HG03354 (cell line): ENCODE results near the gene MGAT5.

Experiments used
- ATAC-seq: cut with Tn5 transposase; IDR thresholded peaks from one replicate; pipeline ENCODE4 v1.9.1; 2021; ENCODE audit warnings: mild to moderate bottlenecking; ENCODE audit not compliant: unreplicated experiment, poor library complexity, severe bottlenecking

The MGAT5 gene, protein sequence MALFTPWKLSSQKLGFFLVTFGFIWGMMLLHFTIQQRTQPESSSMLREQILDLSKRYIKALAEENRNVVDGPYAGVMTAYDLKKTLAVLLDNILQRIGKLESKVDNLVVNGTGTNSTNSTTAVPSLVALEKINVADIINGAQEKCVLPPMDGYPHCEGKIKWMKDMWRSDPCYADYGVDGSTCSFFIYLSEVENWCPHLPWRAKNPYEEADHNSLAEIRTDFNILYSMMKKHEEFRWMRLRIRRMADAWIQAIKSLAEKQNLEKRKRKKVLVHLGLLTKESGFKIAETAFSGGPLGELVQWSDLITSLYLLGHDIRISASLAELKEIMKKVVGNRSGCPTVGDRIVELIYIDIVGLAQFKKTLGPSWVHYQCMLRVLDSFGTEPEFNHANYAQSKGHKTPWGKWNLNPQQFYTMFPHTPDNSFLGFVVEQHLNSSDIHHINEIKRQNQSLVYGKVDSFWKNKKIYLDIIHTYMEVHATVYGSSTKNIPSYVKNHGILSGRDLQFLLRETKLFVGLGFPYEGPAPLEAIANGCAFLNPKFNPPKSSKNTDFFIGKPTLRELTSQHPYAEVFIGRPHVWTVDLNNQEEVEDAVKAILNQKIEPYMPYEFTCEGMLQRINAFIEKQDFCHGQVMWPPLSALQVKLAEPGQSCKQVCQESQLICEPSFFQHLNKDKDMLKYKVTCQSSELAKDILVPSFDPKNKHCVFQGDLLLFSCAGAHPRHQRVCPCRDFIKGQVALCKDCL

DNA sequence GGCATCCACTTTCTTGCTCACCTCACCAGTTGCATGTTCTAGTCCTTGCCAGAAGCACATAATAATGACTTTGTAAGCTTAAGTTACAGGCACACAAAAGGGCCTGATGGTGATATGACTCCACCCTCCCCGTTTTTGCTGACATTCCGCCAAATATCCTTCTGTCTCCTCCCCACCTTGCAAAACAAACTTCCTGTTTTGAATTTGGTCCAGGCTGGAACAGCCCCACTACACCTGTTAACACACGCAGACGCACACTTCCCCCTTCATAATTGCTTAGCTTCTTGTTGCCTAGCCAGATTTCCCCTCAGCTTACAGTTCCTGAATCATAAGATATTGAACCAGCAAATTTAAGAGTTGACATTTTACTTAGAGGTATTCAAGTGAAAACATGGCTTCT is at the start of gene MGAT5:
Gene MGAT5 (plus strand): TSS at position 269 of the 400 bp plus-strand sequence. CDS start 332 bp downstream, outside the sequence.
- ATAC-seq, result peak; percentile 27

DNA sequence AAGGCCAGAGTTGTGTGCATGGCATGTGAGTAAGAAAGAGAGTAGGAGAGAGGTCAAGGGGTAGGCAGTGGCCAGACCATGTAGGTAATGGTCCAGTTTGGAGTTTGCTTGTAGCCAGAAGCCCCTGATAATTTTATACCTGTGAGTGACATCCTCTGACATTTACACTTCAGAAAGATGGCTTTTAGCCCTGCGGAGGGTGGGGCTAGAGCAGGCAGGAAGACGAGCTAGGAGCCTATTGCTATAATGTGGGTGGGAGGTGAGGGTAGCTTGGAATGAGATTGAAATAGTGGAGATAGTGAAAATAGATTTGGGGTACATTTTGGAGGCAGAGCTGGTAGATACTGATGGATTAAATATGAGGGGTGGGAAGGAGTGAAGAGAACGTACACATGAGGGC is 48.8 kb upstream of the MGAT5 start:
- ATAC-seq, result no peak

DNA sequence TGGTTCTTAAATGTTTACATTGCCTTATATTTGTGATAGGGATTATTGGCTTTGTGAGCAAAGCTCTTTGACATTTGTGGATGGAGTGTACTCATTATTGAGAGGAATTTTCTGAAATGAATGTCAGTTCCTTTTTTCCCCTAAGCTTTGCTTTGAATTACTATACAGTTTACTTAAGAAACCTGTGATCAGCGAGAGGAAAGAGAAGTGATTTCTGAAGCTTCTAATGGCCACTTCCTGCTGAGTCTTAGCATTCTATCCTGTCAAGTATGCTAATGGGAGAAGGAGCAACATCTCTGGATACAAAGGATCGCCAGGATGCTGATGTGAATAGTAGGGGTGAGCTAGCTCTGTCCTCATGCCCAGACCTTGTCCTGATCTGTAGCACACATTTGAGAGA is 47.8 kb upstream of the MGAT5 start:
- ATAC-seq, result no peak

DNA sequence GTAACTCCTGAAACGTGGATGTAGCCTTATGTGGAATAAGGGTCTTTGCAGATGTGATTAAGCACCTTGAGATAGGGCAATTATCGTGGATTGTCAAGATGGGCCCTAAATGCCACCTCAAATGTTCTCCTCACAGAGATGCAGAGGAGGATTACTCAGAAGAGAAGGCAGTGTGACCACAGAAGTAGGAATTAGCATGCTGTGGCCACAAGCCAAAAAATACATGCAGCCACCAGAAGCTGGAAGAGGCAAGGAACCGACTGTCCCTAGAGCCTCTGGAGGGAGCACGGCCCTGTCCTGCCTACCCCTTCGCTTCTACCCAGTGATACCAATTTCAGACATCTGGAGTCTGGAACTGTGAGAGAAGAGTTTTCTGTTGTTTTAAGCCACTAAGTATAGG is 47.3 kb upstream of the MGAT5 start:
- no peak for ATAC-seq

DNA sequence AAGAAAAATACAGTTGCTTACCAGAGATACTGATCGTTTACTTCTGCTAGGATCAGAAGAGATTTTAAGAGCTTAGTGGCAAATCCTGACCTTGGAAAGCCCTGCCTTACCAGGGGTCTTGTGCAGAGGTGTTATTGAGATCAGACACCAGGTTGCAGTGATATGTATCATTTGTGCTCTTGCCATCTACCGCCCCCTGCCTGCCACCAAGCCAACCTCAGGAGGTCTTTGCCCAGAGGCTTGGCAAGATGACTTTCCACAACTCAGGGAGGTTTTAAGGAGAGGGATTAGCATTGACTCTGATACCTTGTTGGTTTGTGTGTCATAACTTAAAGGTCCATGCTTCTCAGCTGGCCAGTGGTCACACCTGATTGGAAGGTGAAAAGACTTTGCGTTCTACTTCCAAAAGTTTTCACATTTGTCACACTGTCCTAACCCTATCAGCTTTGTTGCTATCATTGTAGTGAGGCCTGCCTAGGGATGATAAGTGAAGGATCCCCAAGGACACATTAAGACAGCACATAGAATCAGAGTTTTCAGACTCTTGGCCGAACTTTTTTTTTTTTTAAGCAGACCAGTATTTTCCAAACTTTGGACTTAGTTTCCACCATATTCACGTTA is 46.2 kb upstream of the MGAT5 start:
- peak; percentile 94 for ATAC-seq

DNA sequence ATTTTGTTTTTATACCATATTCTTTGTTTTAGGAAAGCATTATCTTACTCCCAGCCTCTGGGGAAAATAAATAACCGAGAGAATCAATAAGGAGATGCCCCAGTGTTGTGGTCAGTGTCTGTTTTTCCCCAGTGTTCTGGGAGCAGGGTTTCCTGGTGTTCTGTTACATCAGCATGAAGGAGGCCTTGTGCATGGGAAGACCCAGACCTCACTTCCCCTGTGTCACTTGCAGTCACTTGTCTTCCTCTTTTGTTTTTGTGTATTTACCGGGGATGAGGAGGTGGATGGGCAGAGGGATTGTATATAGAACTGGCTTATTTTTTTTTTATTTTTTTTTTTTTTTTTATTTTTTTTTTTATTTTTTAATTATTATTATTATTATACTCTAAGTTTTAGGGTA is 45.0 kb upstream of the MGAT5 start:
- no peak for ATAC-seq

DNA sequence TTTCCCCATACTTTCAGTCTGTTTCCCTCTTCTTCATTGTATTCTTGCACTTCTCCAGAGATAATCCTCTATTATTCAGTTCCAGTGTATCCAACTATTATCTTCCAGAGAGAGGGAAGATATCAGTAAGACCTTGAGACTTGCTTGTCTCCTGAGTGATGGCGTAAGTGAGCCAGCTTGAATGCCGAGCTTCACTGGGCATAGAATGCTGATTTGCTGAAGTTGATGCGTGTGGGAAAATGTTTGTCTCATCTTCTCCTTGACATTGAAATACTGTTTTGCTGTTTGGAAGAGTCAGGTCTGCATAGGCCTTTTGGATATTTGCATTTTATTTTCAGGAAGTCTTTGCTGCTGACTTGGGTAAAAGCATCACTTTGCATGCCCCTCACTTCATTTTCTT is 41.1 kb upstream of the MGAT5 start:
- no peak for ATAC-seq

DNA sequence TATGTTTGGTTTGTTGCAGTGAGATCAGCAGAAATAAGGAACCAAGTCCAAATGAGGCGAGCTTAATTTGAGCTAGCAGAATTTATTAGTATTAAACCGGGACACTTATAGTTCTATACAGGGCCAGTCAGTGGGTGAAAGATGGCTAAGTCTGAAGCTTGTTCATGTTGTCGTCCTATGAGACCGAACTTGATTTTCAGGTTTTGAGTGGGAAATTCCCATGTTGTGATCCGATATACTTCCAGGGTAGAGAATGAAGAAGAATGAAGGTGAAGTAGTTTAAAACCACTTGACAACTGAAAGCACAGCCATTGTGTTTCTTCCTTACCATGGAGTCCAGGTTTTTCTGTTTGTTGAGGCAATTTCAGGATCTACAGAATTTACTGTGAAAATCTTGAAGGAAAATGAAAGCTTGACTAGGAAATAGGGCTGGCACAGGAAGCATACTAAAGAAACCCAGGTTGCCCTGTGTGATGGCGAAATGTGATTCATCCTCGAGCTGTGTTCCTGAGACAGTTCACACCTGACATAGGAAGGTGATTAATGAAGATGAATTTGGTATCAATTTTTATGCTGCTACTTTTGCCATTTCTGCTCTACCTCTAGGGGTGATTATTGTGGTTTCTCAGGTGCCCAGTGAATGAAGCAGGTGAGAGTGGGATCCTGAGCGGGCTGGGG is 37.6 kb upstream of the MGAT5 start:
- ATAC-seq, result no peak

DNA sequence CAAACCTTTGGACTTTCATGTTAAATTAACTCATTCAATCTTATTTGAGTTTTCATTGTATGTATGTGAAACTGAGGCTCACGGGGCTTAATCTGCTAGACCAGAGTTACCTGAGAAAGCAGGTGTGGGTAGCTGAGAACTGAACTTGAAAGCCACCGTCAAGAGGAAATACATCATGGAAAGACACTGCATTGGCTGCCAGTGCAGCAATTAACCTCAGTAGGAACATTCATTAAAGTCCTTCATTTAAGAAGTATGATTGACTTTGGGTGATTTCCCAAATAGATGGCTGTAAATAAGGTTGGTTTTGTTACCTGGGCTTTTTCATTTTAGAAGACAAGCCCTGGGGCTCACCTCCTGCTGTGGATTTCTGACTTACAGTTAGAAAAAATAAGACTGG is 36.5 kb upstream of the MGAT5 start:
- no peak for ATAC-seq

DNA sequence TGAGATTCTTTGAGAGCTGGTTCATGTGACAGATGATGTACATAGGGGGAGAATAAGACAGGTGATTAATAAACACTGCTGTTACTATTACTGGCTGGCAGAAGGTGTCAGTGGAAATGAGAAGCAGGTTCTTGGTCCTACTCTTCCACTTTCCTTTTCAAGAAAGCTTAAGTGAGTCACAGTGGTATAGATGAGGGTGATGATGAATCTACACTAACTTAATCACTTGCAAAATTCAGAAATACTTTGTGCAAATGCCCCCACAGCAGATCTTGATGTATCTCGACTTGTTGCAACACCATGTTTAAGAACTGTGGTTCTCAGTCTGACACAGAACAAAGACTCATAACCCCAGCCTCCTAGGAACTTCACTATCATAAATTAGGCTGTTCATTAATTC is 35.9 kb upstream of the MGAT5 start:
- peak; percentile 84 for ATAC-seq

DNA sequence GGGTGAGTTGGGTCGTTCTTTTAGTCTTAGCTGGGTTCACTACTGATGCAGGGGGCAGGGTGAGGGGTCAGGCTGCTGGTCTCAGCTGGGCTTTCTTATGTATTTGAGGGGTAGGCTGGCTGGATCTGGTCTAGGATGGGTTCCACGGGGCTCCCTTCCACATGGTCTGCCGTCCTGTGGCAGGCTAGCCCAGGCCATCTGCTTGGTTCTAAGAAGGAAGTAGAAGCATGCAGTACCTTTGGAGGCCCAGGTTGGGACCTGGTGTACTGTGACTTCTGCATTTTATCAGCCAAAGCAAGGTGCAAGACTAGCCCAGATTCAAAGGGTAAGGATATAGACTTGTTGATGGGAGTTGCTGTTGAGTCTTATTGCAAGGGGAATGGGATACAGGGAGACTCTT is 35.5 kb upstream of the MGAT5 start:
- no peak for ATAC-seq

DNA sequence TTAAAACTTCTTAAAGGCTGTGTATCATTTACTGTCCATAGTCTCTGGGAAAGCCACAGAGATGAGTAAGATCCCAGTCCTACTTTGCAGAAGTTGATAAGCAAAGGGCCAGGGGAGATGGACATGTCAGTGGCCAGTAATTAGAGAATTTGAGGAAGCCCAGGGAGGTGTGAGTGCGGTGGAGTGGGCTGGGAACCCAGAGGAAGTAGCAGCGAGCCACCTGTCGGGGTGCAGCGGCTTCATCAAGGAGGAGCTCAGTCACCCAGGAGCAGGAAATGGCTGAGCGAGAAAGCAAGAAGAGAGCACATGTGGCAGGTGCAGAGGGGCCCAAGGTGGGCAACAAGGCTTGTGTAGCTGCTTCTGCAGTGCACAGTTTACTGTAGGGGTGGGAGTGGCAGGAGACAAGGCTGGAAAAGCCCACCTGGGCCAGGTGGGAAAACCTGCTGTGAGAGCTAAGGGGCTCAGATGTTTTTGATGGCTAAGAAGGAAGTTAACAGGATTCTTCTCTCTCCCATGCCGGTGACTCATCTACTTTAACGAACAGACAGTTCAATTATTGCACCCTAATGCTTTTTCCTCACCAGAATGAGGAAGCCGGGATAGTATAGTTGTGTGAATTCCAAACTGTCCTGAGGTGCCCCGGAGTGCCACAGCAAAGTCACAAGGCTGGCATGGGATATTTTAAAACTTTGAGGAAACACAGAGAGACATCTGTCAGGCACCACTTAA is 34.8 kb upstream of the MGAT5 start:
- peak; percentile 67 for ATAC-seq

DNA sequence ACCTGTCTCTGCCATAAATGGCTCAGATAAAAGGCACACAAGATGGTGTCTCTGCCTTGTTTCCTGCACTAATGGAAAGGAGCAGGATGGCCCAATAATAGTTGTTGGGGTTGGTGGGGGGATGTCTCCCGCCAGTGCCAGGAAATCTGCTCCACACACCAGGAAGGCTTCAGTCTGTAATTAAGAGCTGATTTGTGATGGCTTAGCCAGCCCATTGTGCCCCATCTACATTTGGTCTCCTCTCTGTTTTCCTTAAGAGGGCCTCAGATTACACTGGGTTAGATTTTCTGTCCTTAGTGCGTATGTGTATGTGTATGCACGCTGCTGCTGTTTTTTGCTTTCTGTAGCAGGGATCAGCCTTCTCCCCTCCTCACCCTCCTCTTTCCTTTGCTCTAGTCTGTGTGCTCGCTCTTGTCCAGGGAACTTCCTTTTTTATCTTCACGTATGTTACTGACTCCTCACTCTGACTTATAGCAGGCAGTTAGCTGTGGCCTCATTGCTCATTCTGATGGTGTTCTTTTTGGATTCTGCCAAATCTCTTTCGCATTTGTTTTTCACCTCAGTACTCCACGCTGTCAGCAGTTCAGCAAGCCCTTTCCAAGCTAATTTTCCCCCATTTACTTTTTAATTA is 33.4 kb upstream of the MGAT5 start:
- no peak for ATAC-seq

DNA sequence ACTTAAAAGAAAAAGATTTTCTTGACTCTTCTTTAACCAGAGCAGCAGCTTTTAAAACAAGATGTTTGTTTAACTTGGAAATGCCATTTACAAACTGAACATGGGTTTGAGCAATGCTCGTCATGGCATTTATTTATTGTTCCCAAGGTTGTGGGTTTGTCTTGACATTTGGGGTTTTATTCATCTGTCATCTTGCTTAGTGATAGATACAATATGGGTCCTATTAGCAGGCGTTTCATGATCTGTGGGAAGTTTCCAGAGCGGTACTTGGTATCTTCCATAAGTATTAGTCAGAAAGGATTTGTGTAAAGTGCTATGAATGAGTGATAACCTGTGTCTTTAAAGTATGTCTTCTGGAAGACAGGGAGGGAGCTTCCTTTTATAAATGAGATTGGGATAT is 29.9 kb upstream of the MGAT5 start:
- ATAC-seq, result no peak

DNA sequence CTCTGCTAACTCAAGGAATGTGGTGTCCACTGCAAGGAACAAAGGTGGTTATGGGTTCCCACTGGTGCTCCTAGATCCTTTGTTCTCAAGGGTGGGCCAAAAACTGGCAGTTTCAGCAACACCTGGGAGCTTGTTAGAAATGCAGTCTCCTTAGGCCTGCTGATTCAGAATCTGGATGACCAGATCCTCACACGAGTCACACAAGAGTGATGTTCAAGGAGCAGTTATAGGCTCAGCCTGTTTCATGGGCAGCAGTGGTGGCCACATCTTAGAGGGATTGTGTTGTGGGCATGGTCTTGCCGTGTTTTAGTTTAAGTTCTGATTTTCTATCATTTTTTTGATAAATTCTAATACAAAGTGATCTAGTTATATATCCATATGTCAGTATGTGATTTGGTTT is 28.7 kb upstream of the MGAT5 start:
- ATAC-seq, result no peak

DNA sequence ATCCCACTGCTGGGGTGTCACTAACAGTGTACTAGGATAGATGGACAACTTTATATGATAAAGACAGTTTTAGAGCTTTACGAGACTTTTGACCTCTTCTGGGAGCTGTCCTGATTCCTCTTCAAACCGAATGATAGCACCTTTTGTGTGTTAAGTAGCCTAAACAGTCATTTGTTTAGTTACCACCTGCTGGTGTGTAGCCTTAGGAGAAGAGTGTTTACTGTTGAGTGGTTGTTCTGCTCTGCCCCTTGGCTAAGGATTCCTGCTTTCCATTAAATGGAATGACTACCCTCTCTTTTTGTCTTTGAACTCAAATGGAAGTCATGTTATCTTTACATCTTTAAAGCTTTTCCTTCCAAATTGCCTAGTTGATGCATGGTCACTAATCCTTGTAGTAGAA is 28.0 kb upstream of the MGAT5 start:
- no peak for ATAC-seq

DNA sequence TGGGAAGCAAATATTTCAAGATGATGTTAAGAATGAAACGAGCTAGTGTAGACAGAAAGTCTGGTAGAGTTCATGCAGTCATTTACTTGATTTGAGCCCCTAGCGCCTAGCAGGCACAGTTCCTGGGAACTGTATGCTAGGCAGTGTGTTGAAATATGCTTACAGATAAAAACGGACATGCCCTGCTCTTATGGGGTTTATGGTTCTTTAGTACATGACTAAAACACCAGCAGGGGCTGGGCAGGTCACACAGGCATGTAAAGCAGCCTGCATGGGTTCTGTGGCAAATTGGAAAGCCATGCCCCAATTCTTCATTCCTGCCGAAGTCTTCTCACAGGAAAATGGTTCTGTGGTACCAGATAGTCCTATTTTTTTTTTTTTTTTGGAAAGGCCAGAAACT is 27.3 kb upstream of the MGAT5 start:
- no peak for ATAC-seq

DNA sequence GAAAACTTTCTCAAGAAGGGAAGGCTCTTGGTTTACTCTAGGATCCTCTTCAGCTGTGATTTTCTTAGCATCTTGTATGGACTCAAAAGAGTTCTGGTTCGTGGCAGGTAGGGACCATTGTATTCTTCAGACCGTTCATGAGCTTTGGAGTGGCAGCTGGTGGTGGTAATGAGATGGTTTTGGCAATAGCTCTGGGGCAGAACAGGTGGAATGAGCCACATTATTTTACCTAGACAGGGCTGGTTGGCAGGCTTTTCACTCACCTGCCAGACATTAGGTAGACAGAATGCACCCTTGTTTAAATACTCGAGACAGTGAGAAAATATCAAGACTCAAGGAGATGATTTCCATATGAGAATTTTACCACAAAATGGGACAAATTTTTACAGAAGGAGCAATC is 26.2 kb upstream of the MGAT5 start:
- ATAC-seq, result no peak

DNA sequence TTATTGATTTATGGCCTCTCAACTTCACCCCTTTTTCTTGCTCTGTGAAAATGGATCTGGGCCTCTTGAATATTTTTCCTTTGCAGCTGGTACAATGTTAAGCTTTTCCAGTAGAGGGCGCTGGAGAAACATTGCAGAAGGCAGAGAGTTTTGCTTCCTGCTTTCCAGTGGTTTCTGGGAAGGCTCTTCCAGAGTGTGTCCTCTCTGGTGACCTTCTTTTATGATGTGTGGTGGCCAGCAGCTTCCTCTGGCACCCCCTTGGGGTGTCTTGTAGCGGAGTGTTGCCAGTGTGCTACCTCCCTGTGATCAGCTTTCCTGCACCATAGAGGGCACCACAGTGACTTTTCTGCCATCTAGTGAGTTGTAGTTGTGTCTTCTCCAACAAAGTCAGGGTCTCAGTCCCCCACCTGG is 25.4 kb upstream of the MGAT5 start:
- no peak for ATAC-seq
